Endothelial cell of umbilical vein (primary cell): Measurements from ENCODE around the gene FRS3.

Experiments
- EZH2 ChIP-seq: IDR thresholded peaks from 2 replicates; pipeline ENCODE4 v1.6.1; 2012; ENCODE audit warnings: borderline replicate concordance, low read depth, mild to moderate bottlenecking, moderate library complexity, low read length, inconsistent platforms; ENCODE audit not compliant: severe bottlenecking
- POLR2A ChIP-seq: IDR thresholded peaks from 2 replicates; pipeline ENCODE4 v1.6.1; 2012; ENCODE audit warnings: low read depth, mild to moderate bottlenecking, control low read depth, low read length
- POLR2AphosphoS5 ChIP-seq: IDR thresholded peaks from 2 replicates; pipeline ENCODE4 v1.6.1; 2012; ENCODE audit warnings: low read depth, mild to moderate bottlenecking, control low read depth, low read length, moderate library complexity; ENCODE audit not compliant: insufficient read depth
- TF ChIP-seq, protein P1 (sequence below), 2 donors: IDR thresholded peaks; 1 replicate in 1 of 2; 2 replicates in 1 of 2; pipeline ENCODE4 v1.5.1; 2011; ENCODE audit warnings: low read length in 2 of 2, mild to moderate bottlenecking in 2 of 2, moderate library complexity in 2 of 2, control low read depth in 1 of 2, inconsistent platforms in 1 of 2, low read depth in 1 of 2; ENCODE audit not compliant: insufficient read depth in 1 of 2; ENCODE audit errors: extremely low read depth in 1 of 2

DNA sequence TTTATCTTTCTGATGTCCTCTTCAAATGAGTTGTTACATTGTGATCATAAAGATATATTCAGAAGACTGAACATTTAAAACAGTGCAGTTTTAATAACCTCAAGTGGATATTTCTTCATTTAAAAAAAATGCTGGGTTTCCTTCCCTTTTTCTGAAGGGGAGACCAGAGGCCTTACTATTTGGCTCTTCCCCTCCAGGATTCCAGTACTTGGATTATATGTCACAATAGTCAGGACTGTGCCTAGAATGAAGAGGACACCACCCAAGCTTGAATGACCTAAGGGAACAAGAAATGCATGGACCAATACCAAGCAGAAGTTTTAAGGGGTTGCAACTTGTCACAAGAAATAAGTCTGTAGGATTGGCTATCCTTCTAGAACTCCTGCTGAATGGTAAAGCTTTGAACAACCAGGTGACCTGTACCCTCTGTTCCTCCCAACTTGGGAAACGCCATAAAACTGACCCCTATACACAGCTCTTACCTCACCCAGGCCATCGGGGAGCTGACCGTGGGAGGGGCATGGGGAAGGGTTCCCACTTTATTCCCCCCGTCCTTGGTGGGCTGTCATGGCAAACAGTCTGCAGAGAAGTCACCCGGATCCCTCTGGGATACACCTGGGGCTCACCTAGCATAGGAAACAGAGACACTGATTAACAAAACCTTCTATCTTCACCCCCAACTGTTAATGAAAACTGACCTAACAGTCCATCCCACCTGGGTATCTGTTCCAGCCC, 2.0 kb downstream of the FRS3 start:
- TF ChIP-seq, protein P1, sequence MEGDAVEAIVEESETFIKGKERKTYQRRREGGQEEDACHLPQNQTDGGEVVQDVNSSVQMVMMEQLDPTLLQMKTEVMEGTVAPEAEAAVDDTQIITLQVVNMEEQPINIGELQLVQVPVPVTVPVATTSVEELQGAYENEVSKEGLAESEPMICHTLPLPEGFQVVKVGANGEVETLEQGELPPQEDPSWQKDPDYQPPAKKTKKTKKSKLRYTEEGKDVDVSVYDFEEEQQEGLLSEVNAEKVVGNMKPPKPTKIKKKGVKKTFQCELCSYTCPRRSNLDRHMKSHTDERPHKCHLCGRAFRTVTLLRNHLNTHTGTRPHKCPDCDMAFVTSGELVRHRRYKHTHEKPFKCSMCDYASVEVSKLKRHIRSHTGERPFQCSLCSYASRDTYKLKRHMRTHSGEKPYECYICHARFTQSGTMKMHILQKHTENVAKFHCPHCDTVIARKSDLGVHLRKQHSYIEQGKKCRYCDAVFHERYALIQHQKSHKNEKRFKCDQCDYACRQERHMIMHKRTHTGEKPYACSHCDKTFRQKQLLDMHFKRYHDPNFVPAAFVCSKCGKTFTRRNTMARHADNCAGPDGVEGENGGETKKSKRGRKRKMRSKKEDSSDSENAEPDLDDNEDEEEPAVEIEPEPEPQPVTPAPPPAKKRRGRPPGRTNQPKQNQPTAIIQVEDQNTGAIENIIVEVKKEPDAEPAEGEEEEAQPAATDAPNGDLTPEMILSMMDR (IDR thresholded peaks at IDR 0.05; ENCODE audit: extremely low read depth in 1 of 2, insufficient read depth in 1 of 2, low read depth in 1 of 2, low read length in 2 of 2) = no peak
- no peak for TF ChIP-seq POLR2AphosphoS5
- no peak for TF ChIP-seq POLR2A
- TF ChIP-seq EZH2 = no peak
